IPS DF 19.7 (cell line): Measurements from ENCODE around the gene SH3RF1.

Source experiments
- DNase-seq: peaks from one replicate; pipeline ENCODE4 v3.0.0-alpha.2; 2013; ENCODE audit warnings: low read depth, low spot score

SH3RF1 gene

GRCh38 chr4:169136796-169137557, 133.8 kb downstream of the SH3RF1 start:
- no peak for DNase-seq

GRCh38 chr4:169136330-169136729, 134.4 kb downstream of the SH3RF1 start:
- no peak for DNase-seq

GRCh38 chr4:169135776-169136175, 135.0 kb downstream of the SH3RF1 start:
- DNase-seq, result no peak

GRCh38 chr4:169133932-169134331, 136.8 kb downstream of the SH3RF1 start:
- DNase-seq, result no peak

GRCh38 chr4:169132561-169133305, 138.0 kb downstream of the SH3RF1 start:
- DNase-seq, result no peak

GRCh38 chr4:169131556-169132208, 139.1 kb downstream of the SH3RF1 start:
- DNase-seq, result no peak

- DNase-seq, result no peak
These were observed 141.9 kb downstream of the SH3RF1 start for GRCh38 chr4:169128902-169129301.

- no peak for DNase-seq
These were observed 143.4 kb downstream of the SH3RF1 start for GRCh38 chr4:169127314-169127713.

- DNase-seq, result no peak
These were observed 146.1 kb downstream of the SH3RF1 start for GRCh38 chr4:169124661-169125060.

- DNase-seq, result no peak
These were observed 148.3 kb downstream of the SH3RF1 start for GRCh38 chr4:169122422-169122821.

- no peak for DNase-seq
These were observed 148.8 kb downstream of the SH3RF1 start for GRCh38 chr4:169121861-169122382.

GRCh38 chr4:169120624-169121023, 150.1 kb downstream of the SH3RF1 start:
- no peak for DNase-seq

- no peak for DNase-seq
These were observed 151.2 kb downstream of the SH3RF1 start for GRCh38 chr4:169119536-169119935.

GRCh38 chr4:169117591-169118081, 153.1 kb downstream of the SH3RF1 start:
- DNase-seq, result no peak

GRCh38 chr4:169116270-169116901, 154.4 kb downstream of the SH3RF1 start:
- no peak for DNase-seq

GRCh38 chr4:169115897-169116254, 154.9 kb downstream of the SH3RF1 start:
- DNase-seq, result peak; percentile 7

- no peak for DNase-seq
These were observed 155.4 kb downstream of the SH3RF1 start for GRCh38 chr4:169115144-169115896.

GRCh38 chr4:169114341-169114974, 156.3 kb downstream of the SH3RF1 start:
- DNase-seq, result no peak

GRCh38 chr4:169110633-169111032, 160.1 kb downstream of the SH3RF1 start:
- DNase-seq, result no peak

- DNase-seq, result no peak
These were observed 161.6 kb downstream of the SH3RF1 start for GRCh38 chr4:169109035-169109675.
